Measurements from ENCODE around the gene LARGE1. TPM values are rescaled to one million over a fixed set of nuclear protein-coding genes. Genes with fewer than 3 reads are reported as not detected.
A peak's percentile ranks its signal among the peaks of the same experiment; 100 is the strongest.

The LARGE1 gene
- total and polyA plus RNA-seq, 7 donors, result 14.9 to 91.6 (median 46.1) TPM

- Histone ChIP-seq H3K9me3 (no peaks in the 10 kb centered on the region), H3K4me1 (peaks cover 70% of the 10 kb centered on the region), H3K27ac (peak overlapping the region; percentile 83), H3K36me3 (ENCODE audit: insufficient read depth in 1 of 2, low read depth in 1 of 2) (no peaks in the 10 kb centered on the region), H3K27me3 (ENCODE audit: insufficient read depth in 3 of 3, low read length in 2 of 3) (no peaks in the 10 kb centered on the region), H3K4me3 (no peak overlapping the region)
- WGBS, 3 donors, result 49 to 78% (median 62%) methylated on average over 12 of the region's 12 CpGs
- intact Hi-C loops (cut with DNase I), result no loop called here
- TF ChIP-seq, protein P1, sequence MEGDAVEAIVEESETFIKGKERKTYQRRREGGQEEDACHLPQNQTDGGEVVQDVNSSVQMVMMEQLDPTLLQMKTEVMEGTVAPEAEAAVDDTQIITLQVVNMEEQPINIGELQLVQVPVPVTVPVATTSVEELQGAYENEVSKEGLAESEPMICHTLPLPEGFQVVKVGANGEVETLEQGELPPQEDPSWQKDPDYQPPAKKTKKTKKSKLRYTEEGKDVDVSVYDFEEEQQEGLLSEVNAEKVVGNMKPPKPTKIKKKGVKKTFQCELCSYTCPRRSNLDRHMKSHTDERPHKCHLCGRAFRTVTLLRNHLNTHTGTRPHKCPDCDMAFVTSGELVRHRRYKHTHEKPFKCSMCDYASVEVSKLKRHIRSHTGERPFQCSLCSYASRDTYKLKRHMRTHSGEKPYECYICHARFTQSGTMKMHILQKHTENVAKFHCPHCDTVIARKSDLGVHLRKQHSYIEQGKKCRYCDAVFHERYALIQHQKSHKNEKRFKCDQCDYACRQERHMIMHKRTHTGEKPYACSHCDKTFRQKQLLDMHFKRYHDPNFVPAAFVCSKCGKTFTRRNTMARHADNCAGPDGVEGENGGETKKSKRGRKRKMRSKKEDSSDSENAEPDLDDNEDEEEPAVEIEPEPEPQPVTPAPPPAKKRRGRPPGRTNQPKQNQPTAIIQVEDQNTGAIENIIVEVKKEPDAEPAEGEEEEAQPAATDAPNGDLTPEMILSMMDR (IDR thresholded peaks at IDR 0.05), result no peak
- DNase-seq (no peak), ATAC-seq (peak; percentile 68 to 80 (median 78))
These were observed 53.0 kb downstream of the LARGE1 start for GRCh38 chr22:33867118-33867866.

- H3K27me3 ChIP-seq (ENCODE audit: insufficient read depth in 3 of 3, low read length in 2 of 3), result no peaks in the 10 kb centered on the region
- ATAC-seq, result no peak
- H3K4me3 ChIP-seq, result no peak overlapping the region
- intact Hi-C loops (cut with DNase I), result no loop called here
- WGBS, 3 donors, result 96 to 97% (median 96%) methylated on average over 3 of the region's 3 CpGs
- TF ChIP-seq, protein P1 (IDR thresholded peaks at IDR 0.05), result no peak
- no peaks in the 10 kb centered on the region for H3K36me3 ChIP-seq (ENCODE audit: insufficient read depth in 1 of 2, low read depth in 1 of 2)
- no peaks in the 10 kb centered on the region for H3K9me3 ChIP-seq
- H3K4me1 ChIP-seq, result peaks cover 64% of the 10 kb centered on the region
- DNase-seq, result no peak
- H3K27ac ChIP-seq, result peak overlapping the region; percentile 83
These were observed 53.8 kb downstream of the LARGE1 start for GRCh38 chr22:33866511-33866910.

- Histone ChIP-seq H3K27ac (peak overlapping the region; percentile 83), H3K36me3 (ENCODE audit: insufficient read depth in 1 of 2, low read depth in 1 of 2) (no peaks in the 10 kb centered on the region), H3K4me3 (no peak overlapping the region), H3K27me3 (ENCODE audit: insufficient read depth in 3 of 3, low read length in 2 of 3) (no peaks in the 10 kb centered on the region), H3K4me1 (peaks cover 62% of the 10 kb centered on the region), H3K9me3 (no peaks in the 10 kb centered on the region)
- TF ChIP-seq, protein P1 (IDR thresholded peaks at IDR 0.05), result no peak
- ATAC-seq (no peak), DNase-seq (no peak)
- intact Hi-C loops (cut with DNase I), result no loop called here
- WGBS, 3 donors, result 98 to 100% (median 100%) methylated on average over 1 of the region's 1 CpG
These were observed 54.3 kb downstream of the LARGE1 start for GRCh38 chr22:33865996-33866395.

DNA sequence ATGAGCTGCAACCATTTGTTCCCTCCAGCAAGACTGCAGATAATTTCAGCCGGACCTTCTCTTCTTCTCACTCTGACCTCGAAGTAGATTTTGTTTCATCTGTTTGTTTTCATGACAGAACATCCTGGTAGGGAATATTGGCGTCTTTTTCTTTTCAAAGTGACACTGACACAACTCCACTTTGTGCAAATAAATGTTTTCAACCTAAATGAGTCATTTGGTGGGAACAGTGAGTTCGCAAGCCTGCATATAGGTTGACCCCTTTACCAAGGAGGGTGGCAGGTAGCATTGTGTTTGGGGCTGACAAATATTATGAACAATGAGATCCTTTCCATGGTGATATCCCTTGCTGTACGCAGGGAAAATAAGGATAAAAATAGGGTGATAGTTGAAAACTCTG lies 55.0 kb downstream of the LARGE1 start:
- no peaks in the 10 kb centered on the region for H3K27me3 ChIP-seq (ENCODE audit: insufficient read depth in 3 of 3, low read length in 2 of 3)
- H3K4me3 ChIP-seq, result no peak overlapping the region
- TF ChIP-seq, protein P1 (IDR thresholded peaks at IDR 0.05), result no peak
- no peaks in the 10 kb centered on the region for H3K36me3 ChIP-seq (ENCODE audit: insufficient read depth in 1 of 2, low read depth in 1 of 2)
- intact Hi-C loops (cut with DNase I), result no loop called here
- H3K9me3 ChIP-seq, result no peaks in the 10 kb centered on the region
- DNase-seq, result no peak
- H3K4me1 ChIP-seq, result peaks cover 60% of the 10 kb centered on the region
- H3K27ac ChIP-seq, result peak overlapping the region; percentile 63
- WGBS, 3 donors, result 45 to 62% (median 51%) methylated on average over 5 of the region's 5 CpGs
- no peak for ATAC-seq
